KMS-11 (cell line): ENCODE data around the gene MRTFA.
"Not testable (repeated sequence)": the region's sequence is repeated elsewhere in the genome, so short reads cannot be mapped to it uniquely, and the experiment has no call there.

Experiments used
- H2AFZ ChIP-seq: fragments of 200-600 bp; sonication (generic); 2 replicates; pipeline ENCODE4 v1.6.1; 2016; ENCODE audit warnings: antibody characterized with exemption, mixed run types, low read depth
- H3K27ac ChIP-seq: fragments of 200-600 bp; sonication (generic); 2 replicates; pipeline ENCODE4 v1.6.1; 2016; ENCODE audit warnings: mild to moderate bottlenecking, mixed run types
- H3K27me3 ChIP-seq: fragments of 200-600 bp; sonication (generic); 2 replicates; pipeline ENCODE4 v1.6.1; 2017; ENCODE audit warnings: mild to moderate bottlenecking, low read depth, mixed run types, moderate library complexity; ENCODE audit not compliant: insufficient read depth
- H3K36me3 ChIP-seq: fragments of 200-600 bp; sonication (generic); 2 replicates; pipeline ENCODE4 v1.6.1; 2017; ENCODE audit warnings: mild to moderate bottlenecking, mixed run types; ENCODE audit not compliant: insufficient read depth
- H3K4me1 ChIP-seq: fragments of 200-600 bp; sonication (generic); 2 replicates; pipeline ENCODE4 v1.6.1; 2016; ENCODE audit warnings: mild to moderate bottlenecking, low read depth, mixed run types; ENCODE audit not compliant: poor library complexity, severe bottlenecking
- H3K4me2 ChIP-seq: fragments of 200-600 bp; sonication (generic); 2 replicates; pipeline ENCODE4 v1.7.0; 2016; ENCODE audit warnings: mild to moderate bottlenecking, mixed run types
- H3K4me3 ChIP-seq: fragments of 200-600 bp; sonication (generic); IDR thresholded peaks from 2 replicates; pipeline ENCODE4 v1.6.1; 2017; ENCODE audit warnings: low read depth, low read length, mixed read lengths; ENCODE audit not compliant: insufficient read depth
- H3K79me2 ChIP-seq: fragments of 200-600 bp; sonication (generic); 2 replicates; pipeline ENCODE4 v1.6.1; 2016; ENCODE audit warnings: low read depth, mixed run types; ENCODE audit not compliant: insufficient read depth
- H3K9ac ChIP-seq: fragments of 200-600 bp; sonication (generic); 2 replicates; pipeline ENCODE4 v1.6.1; 2016; ENCODE audit warnings: mild to moderate bottlenecking, mixed run types
- H4K20me1 ChIP-seq: fragments of 200-600 bp; sonication (generic); 2 replicates; pipeline ENCODE4 v1.6.1; 2016; ENCODE audit warnings: mild to moderate bottlenecking, mixed run types; ENCODE audit not compliant: insufficient read depth
- CTCF ChIP-seq: fragments of 200-600 bp; sonication (generic); conservative IDR thresholded peaks from 2 replicates; pipeline ENCODE4 v1.6.1; 2017; ENCODE audit warnings: low read depth, mild to moderate bottlenecking, antibody characterized with exemption, low read length, moderate library complexity, mixed read lengths

The MRTFA gene

GRCh38 chr22:40567106-40567505 is 69.4 kb downstream of the MRTFA start:
- no peaks in the 10 kb centered on the region for H4K20me1 ChIP-seq
- no peak overlapping the region for H3K27ac ChIP-seq
- no peaks in the 10 kb centered on the region for H3K4me1 ChIP-seq
- H3K9ac ChIP-seq = no peak overlapping the region
- H3K4me2 ChIP-seq = no peak overlapping the region
- H3K79me2 ChIP-seq = peaks cover 10% of the 10 kb centered on the region; the same call in 1 of the 2 replicates
- no peaks in the 10 kb centered on the region for H3K36me3 ChIP-seq
- no peak overlapping the region for H3K4me3 ChIP-seq
- no peak overlapping the region for H2AFZ ChIP-seq
- no peak for TF ChIP-seq CTCF
- H3K27me3 ChIP-seq = no peaks in the 10 kb centered on the region

GRCh38 chr22:40560994-40561515 is 75.5 kb downstream of the MRTFA start:
- Histone ChIP-seq H3K27ac (no peak overlapping the region), H3K36me3 (no peaks in the 10 kb centered on the region), H3K79me2 (no peaks in the 10 kb centered on the region), H3K9ac (no peak overlapping the region), H2AFZ (no peak overlapping the region), H3K4me1 (no peaks in the 10 kb centered on the region), H3K27me3 (no peaks in the 10 kb centered on the region), H3K4me2 (no peak overlapping the region), H3K4me3 (no peak overlapping the region), H4K20me1 (no peaks in the 10 kb centered on the region)
- no peak for TF ChIP-seq CTCF

GRCh38 chr22:40560551-40560950 is 76.0 kb downstream of the MRTFA start:
- no peak overlapping the region for H2AFZ ChIP-seq
- H3K4me3 ChIP-seq = no peak overlapping the region
- no peak for TF ChIP-seq CTCF
- no peaks in the 10 kb centered on the region for H3K36me3 ChIP-seq
- no peaks in the 10 kb centered on the region for H3K79me2 ChIP-seq
- no peaks in the 10 kb centered on the region for H3K4me1 ChIP-seq
- H3K9ac ChIP-seq = no peak overlapping the region
- no peak overlapping the region for H3K27ac ChIP-seq
- no peaks in the 10 kb centered on the region for H4K20me1 ChIP-seq
- H3K27me3 ChIP-seq = no peaks in the 10 kb centered on the region
- H3K4me2 ChIP-seq = no peak overlapping the region

- no peak overlapping the region for H3K9ac ChIP-seq
- H3K4me1 ChIP-seq = no peaks in the 10 kb centered on the region
- TF ChIP-seq CTCF = no peak
- H3K27ac ChIP-seq = no peak overlapping the region
- no peaks in the 10 kb centered on the region for H4K20me1 ChIP-seq
- H3K27me3 ChIP-seq = no peaks in the 10 kb centered on the region
- H3K4me3 ChIP-seq = no peak overlapping the region
- no peaks in the 10 kb centered on the region for H3K79me2 ChIP-seq
- H3K36me3 ChIP-seq = no peaks in the 10 kb centered on the region
- H2AFZ ChIP-seq = no peak overlapping the region
- no peak overlapping the region for H3K4me2 ChIP-seq
These were observed 78.5 kb downstream of the MRTFA start for GRCh38 chr22:40557972-40558371.

- H3K27me3 ChIP-seq = no peaks in the 10 kb centered on the region
- no peak overlapping the region for H2AFZ ChIP-seq
- TF ChIP-seq CTCF = no peak
- no peak overlapping the region for H3K4me3 ChIP-seq
- no peak overlapping the region for H3K27ac ChIP-seq
- no peak overlapping the region for H3K9ac ChIP-seq
- no peak overlapping the region for H3K4me2 ChIP-seq
- H3K79me2 ChIP-seq = no peaks in the 10 kb centered on the region
- H3K36me3 ChIP-seq = no peaks in the 10 kb centered on the region
- H3K4me1 ChIP-seq = no peaks in the 10 kb centered on the region
- no peaks in the 10 kb centered on the region for H4K20me1 ChIP-seq
These were observed 79.9 kb downstream of the MRTFA start for GRCh38 chr22:40556641-40557040.

GRCh38 chr22:40554023-40554422 is 82.5 kb downstream of the MRTFA start:
- not testable (repeated sequence) for H3K4me3 ChIP-seq, H4K20me1 ChIP-seq, H3K27me3 ChIP-seq, H3K36me3 ChIP-seq, H2AFZ ChIP-seq, H3K4me2 ChIP-seq, H3K79me2 ChIP-seq, H3K4me1 ChIP-seq, H3K9ac ChIP-seq, H3K27ac ChIP-seq
